ENCODE results near the gene OSBPL1A.
A peak's percentile ranks its signal among the peaks of the same experiment; 100 is the strongest.

Gene OSBPL1A

DNA sequence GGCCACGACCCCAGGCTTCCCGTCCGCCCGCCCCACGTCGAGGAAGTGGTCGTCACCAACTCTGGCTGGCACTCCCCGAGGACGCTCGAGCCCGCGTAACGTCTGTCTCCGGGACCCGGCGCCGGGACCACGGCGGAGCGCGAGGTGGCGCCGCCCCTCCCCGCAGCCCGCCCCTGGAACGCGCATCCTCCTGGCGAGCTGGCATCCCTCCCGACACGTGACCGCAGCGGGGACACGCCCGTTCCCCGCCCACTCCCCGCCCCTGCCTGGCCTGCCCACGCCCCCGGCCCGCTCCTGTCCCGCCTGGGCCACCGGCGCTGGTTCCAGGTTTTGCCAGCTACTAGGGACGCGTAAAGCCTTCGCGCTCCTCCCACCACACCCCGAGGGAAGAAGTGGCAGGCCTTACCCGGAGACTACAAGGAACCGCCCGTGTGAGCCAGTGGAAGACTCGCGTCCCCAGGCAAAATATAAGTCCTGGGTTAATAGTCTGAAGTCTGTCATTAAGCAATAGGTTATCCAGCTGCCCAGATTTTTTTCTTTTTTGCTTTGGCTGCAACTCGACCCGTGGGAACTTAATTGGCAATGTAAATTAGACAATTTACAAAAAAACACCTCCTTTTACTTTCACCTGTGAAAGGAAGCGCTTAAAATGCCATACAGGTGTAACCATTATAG lies at the start of gene OSBPL1A:
TSS of gene OSBPL1A (minus strand) at position 131 of the 675 bp plus-strand sequence. CDS start 20,291 bp downstream, outside the sequence.
- peak; percentile 75 for DNase-seq

DNA sequence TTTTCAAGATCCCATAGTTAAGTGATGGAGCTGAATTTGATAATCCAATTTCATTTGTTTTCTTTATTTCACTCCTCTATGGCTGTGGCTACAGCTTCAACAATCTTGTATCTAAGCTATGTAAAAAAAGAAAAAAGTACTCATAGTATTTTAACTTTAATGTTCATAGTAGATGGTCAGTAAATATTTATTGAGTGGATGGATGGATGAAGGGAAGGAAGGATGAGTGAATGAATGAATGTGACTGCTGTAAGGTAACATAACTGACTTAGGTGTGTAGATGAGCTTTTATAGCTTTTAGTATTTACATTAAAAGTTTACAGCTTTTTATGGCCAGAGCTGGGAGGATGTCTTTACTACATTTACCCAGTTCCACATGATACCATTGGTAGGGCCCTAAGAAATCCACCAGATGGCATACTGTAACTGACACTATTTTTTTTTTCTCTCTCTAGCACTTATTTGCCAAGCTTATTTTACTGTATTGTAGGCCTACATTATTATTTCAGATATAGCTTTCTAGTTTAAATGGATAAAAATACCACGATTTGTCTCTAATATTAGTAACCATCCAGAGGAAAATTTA lies 49.4 kb upstream of the OSBPL1A start:
- DNase-seq, result no peak

DNA sequence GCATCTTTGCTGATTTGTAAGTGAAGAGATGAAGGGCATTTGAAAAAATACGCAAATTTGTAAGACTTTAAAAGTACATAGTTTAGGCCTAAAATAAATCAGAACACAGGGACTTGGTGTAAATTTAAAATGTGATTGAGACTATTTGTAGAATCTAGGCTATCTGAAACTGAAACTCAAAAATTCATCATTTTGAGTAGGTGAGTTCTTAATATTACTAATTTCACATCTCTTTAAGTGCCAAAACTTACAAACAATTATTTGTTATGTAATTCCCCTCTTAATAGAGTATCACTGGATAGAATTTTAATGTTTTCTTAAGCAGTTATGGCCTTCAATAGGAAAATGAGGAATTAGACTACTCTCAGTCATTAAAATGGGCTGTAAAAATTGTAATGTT lies 48.8 kb upstream of the OSBPL1A start:
- DNase-seq, result no peak

DNA sequence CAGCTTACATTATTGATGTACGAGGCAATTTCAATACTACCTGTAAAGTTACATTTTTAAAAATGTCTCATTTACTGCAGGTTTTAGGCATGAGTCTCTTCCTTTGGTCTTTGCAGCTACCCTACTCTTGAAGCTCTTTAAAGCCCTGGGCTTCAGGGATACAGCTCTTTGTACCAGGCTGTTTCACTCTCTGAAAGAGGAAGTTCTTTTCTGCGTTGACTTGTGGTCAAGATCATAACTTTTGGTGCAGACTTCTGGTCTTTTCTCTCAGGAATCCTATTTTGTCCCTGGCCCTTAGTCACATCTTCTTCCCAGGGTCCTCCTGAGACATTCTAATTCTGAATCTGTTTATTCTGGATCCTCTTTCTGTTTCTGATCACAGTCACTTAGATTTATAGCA lies 46.2 kb upstream of the OSBPL1A start:
- no peak for DNase-seq

DNA sequence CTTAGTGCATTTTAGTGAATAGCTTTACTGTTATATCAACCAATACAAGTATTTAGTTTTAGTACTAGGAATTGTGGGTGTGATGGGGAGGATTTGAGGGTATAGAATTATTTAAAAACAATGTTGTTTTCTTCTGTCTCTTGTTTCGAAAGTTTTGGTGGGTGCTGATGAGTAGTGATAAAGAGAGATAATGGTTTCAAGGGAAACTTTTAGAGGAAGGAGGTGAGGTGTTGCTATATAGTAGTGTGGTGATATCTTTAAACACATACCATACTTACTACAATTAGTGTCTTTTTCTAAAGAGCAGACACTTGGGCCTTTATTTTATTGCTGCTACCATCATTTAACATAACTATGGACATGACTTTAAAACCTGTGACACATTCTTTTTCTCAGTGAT lies 39.3 kb upstream of the OSBPL1A start:
- DNase-seq, result no peak

DNA sequence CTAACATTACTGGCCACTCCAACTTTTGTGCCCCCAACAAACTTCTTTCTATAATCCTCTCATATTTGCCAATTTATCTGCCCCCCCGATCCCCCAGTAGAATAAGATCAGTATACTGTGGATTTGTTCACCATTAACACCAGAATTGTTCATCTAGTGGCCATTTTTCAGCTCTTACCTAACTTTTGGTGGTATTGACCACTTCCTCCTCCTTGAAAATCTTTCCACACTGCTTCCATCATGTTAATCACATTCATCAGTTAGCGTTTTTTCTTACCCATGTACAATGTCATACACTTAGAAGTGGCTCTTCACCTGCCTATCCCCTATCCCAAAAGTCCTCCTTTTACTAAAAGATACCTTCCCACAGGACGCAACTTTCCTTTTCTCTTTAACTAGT lies 35.0 kb upstream of the OSBPL1A start:
- DNase-seq, result no peak

DNA sequence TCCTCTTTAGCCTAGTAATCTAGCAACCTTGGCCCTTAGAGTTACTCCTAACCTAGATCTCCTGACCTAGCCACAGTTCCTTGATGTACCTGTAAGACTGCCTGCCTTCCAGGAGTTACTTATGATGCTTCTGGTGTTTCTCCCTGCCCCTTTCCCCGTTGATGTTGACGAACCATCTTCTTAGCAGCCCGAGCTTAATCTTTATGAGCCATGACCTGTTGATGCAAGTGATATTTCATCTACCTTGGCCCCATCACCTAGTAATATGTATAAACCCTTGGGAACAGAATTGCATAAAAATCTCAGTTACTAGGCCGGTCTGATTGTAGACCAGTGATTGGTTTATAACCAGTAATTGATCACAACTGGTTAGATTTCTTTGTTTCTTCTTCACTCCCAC lies 31.6 kb upstream of the OSBPL1A start:
- DNase-seq, result no peak

DNA sequence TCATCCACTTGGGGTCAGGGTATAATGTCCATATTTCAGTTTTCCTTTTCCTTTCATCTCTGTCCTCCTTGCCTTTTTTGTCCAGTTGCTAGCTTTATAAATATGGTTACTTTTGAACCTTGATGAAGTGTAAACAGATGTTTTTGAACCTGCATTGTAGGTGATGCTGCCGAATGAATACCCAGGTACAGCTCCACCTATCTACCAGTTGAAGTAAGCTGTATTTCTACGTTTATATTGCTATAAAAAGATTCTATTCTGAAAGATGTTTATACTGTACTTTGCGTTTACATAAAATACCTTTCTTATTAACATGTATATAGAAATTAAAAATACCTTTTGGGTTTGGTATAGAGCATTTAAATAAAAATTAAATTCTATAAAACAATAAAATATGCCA lies 31.1 kb upstream of the OSBPL1A start:
- no peak for DNase-seq

DNA sequence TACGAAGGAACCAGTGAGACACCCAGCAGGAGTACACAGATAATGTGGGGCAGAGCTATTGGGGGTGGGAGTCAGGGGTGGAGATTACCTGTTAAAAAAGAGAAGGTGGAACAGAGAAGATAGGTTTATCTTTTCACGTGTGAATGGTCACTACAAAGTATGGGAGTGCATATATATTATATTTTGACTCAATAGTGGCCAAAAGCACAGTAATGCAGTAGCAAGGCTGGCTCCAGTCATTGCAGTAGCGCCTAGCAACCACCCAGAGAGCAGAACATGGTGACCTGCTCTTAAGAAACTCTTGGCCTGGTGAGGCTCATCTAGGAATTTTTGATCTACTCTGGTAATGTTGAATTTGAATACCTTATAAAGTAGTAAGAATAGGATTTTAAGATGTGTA lies 29.9 kb upstream of the OSBPL1A start:
- no peak for DNase-seq

DNA sequence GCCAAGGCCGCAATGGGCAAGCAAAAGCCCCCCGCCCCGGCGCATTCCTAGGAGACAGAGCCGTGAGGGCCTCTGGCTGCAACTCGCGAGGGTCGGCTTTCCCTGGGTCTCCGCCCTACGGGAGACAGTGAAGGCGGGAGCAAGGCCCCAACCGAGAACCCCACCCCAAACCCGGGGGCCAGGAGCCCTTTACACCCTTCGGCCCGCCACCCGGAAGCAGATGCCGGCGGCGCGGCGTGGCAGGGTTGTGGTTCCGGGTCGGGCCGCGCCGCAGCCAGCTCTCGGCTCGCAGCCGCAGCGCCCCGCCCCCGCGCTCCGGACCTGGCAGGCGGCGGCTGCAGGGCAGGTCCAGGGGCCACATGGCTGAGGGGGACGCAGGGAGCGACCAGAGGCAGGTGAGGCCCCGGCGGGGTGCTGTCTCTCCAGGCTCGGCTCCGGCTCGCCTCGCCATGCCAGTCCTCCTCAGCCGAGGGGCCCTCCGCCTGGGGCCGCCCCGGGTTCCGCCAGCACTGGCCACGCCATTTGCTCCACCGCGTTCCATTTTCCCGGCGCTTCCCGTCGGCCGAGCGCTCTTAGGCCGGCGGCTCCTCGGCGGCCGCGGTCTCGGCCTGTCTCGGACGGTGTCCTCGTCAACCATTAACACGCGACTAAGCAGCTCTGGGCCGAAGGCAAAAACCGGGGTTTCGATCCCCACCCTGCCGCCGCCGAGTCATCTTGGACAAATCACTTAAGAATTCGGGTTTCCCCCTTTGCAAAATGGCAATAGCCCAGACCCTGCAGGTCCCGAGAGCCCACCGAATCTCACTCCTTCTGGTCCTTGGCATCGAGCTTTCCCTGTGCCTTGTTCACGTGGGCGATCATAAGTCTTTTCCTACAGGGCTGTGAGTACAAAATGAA lies 29.0 kb upstream of the OSBPL1A start, which contains the start of gene IMPACT:
TSS of gene IMPACT (plus strand) at position 273 of the 897 bp plus-strand sequence. CDS start at position 360, 87 bp downstream.
- DNase-seq, result peak; percentile 83

DNA sequence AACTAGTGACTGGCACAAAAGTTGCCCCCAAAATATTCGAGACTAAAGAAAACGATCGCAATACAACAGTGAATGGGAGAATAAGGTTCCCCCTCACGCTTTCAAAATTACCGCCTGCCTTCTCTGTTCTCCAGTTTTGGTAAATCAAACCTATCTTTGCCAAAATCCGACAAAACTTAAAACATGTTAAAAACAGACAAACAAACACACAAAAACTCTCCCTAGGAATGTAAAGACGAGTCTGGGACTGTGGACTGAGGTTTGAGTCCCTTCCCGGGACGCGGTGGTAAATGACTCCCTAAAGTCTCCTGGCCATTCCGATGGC lies 28.4 kb upstream of the OSBPL1A start:
- no peak for DNase-seq

DNA sequence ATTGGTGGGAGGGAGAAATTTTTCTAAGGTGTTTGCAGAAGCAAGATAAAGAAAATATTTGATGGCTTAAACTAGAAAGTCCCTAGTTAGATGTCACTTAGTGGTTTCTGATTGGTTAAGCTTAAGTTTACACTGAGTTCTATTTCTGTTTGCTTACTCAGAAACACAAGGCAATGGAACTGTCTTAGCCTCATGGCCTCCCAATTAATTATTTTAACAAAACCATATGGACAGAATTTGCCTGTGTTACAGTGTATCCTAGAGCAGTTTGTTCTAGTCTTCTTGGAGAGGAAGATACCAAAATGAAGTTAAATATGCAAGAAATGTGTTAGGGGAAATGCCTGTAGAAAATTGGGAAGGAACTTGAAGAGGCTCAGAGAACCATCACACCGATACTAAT lies 24.2 kb upstream of the OSBPL1A start:
- no peak for DNase-seq

DNA sequence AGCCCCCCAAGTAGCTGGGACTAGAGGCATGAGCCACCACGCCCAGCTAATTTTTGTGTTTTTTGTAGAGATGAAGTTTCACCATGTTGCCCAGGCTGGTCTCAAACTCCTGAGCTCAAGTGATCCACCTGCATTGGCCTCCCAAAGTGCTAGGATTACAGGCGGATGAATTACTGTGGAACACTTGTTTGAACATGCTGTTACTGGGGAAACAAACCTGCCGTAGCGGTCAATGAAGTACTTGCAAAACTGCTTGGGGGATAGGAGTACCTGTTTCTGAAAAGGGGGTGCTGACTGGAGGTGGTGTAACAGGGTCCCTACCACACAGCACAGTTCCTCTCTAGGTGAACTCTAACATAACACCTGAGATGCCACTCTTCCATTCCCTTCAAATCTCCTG lies 22.9 kb upstream of the OSBPL1A start:
- no peak for DNase-seq

DNA sequence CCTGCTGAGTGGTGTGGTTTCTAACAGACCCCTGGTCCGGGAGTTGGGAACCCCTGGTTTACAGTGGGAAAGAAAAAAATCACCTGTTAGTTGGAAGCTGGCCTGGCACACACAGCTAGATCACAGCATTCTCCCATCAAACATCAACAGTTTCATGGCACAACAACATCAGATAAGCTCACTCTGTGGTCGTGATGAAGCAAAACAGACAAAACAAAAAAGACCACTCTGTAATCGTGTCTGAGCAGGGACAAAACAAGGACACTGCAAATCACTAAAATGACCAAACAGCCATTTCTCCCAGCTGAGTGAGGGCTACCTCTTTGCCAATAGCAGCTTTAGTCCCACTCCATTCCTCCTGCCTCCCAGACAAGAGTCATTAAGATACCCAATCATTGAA lies 19.9 kb upstream of the OSBPL1A start:
- DNase-seq, result no peak

DNA sequence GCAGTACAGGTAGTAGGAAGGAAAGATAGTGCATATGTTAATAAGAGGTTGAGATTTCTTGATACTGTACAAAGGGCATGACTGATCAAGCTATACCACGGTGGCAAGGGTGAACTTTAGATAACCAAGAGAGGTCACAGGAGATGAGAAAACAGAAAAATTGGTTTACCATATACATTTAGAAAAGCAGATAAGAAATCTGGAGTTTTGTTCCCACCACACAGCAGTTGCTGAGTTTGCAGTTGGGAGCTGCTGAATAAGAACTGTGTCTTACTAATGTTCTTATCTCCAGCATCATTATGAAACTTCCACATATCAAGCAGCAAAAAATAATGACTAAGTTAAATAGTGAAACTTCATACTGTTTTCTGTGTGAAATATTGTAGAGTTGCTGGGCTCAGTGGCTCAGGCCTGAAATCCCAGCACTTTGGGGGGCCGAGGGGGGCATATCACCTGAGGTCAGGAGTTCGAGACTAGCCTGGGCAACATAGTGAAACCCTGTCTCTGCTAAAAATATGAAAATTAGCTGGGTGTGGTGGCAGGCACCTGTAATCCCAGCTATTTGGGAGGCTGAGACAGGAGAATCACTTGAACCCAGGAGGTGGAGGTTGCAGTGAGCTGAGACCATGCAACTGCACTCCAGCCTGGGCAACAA lies 16.9 kb upstream of the OSBPL1A start:
- DNase-seq, result no peak

DNA sequence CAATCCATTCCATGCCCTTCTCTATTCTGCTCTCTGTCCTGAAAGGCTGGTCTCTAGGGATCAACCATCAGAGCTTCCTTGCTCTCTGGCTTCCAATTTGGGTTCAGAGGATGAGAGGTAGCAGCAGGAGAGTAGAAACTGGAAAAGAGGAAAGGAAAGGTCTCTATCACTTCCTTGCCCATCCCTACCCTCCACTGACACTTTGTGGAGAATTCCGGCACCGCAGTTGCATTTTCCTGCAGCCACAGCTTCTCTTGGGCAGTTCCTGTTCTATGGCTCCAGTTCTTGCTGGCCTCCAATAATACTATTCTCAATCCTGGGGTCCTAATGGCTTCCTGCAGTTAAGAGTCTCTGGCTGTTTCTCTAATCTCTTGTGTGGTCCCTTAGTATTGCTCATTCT lies 15.5 kb upstream of the OSBPL1A start:
- DNase-seq, result no peak

DNA sequence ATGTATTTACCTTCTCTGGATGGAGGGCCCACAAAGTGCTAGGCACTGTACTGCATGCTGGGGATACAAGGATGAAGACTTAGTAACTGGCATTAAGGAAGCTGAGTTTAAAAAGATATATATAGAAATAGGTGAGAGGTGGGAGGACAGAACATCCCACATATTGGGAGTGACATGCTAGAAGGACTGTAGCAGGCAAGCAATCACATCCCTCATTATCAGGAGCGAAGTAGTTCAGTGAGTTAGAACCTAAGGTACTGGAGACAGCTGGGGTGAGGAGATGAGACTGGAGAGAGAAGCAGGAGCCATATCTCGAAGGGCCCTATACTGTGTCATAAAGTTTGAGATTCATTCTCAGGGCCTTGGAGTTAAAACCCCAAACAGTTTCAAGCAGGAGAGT lies 10.9 kb upstream of the OSBPL1A start:
- no peak for DNase-seq

DNA sequence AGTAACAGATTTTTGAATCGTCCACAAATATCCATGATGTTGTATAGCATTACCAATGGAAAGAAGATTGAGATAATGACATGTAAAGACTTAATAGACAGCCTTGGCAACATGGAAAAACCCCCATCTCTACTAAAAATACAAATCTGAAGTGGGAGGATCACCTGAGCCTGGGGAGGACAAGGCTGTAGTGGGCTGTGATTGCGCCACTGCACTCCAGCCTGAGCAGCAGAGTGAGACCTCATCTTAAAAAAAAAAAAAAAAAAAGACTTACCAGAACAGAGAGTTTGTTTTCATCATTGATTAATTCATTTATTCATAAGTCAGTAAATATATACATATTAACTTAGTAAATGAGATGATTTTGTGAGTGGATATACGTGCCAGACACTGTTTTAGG lies 7.0 kb upstream of the OSBPL1A start:
- DNase-seq, result no peak

DNA sequence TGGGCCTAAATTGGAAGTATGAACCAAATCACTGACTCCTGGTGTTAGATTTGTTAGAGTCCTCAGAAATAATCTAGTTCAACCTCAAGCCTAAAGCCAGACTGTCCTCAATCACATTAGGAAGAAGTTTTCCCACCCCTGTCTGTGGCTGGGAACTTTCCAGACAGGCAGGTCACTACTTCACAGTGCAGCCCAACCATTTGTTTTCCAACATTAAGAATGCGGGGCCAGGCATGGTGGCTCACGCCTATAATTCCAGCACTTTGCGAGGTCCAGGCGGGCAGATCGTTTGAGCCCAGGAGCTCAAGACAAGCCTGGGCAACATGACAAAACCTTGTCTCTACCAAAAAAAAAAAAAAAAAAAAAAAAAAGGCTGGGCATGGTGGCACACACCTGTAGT lies 5.5 kb upstream of the OSBPL1A start:
- no peak for DNase-seq

DNA sequence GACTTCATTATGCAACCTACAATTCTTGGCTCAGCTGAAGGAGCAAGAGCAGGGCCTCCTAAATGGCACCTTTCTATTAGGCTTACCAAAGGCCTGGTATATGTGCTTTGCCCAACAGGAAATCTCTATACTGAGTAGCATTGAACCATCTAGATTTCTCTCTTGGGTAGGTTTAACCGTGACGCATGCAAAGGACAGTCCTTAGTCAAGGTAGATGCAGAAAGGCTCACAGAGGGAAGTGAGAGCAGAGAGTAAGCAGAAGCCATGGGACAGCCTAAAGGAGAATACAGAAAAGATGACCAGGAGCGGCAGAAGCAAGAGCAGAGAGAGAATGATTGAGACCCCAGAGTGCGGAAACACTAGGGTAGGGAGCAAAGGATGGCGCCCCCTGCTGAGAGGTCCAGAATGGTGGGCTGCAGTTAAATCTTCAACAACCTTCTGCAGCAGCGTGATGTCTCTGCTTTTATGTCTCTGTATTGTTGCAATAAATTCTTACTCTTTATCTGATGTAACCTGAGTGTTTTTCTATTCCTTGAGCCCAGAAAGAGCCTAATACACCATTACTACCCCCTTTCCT lies 4.7 kb upstream of the OSBPL1A start:
- no peak for DNase-seq

DNA sequence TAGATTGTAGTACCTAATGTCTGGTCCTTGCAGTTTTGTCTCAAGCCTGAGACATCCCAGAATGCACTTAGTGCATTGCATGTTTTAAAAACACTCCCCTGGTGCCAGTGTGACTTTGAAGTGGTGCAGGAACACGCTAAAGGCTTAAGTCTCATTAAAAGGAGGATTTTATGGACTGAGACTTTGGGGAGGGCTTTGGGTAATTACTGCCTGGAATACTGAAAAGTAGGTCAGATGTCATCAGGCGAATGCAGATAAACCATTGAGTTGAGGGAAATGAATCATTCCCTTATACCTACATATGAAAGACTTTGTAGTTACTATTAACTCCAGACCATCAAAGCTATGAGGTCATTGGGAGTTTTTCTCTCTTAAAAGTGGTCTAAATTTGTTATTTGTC lies 3.0 kb upstream of the OSBPL1A start:
- no peak for DNase-seq

DNA sequence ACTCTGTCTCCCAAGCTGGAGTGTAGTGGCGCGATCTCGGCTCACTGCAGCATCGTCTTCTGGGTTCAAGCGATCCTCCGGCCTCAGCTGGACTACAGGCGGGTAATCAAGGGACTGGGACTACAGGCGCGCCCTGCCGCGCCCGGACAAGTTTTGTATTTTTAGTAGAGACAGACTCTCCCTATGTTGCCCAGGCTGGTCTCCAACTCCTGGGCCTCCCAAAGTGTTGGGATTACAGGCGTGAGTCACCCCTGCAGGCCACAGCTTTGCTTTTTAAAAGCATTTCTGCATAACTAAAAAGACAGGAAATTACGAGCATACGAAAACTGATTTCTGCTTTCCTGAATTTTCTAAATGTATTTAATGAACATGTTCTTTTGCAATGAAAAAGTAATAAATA lies 916 bp upstream of the OSBPL1A start:
- DNase-seq, result no peak

DNA sequence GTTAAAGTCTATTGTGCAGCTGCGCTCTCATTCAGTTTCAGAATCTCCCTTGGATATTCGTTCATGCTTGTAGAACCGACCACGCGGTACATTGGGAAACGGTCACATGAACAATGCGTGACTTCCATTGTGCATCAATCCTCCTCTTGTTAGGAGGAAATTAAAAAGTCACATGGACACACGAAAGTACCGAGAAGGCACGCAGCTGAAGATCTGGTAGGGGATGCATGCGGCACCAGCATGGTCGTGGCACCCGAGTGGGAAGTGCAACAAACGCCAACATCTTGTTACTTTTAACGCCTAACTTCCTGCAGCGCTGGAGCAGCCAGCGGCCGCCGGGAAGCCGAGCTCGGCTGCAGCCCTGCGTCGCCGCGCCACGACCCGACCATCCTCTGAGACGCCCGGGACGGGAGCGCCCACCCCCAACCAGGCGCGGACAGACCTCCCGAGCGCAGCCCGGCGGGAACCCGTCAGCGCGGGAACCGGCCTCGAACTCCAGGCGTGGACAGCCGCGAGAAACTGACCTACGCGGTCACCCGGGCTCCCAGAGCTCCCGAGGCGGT lies 412 bp downstream of the OSBPL1A start:
- peak; percentile 25 for DNase-seq

Data from activated naive CD4-positive, alpha-beta T cell treated with anti-CD3 and anti-CD28 coated beads, Interleukin-2, amount 50 U/mL, for 16 hours (primary cell).